Fibroblast of lung (primary cell): ENCODE data around the gene TMEM132C.

ENCODE experiments used
- CTCF ChIP-seq, 2 donors: IDR thresholded peaks in 1 of 2; conservative IDR thresholded peaks in 1 of 2; 1 replicate in 1 of 2; 2 replicates in 1 of 2; pipeline ENCODE4 v1.5.1; 2011 to 2012; ENCODE audit warnings: low read length in 2 of 2, control low read depth in 1 of 2, inconsistent platforms in 1 of 2, low read depth in 1 of 2, mild to moderate bottlenecking in 1 of 2
- EZH2 ChIP-seq: IDR thresholded peaks from 2 replicates; pipeline ENCODE4 v1.5.1; 2012; ENCODE audit warnings: low read length, control low read depth, mild to moderate bottlenecking; ENCODE audit errors: missing control alignments

- no peak for TF ChIP-seq CTCF (conservative IDR thresholded peaks at IDR 0.05 in 1 of 2, IDR thresholded peaks at IDR 0.05 in 1 of 2; ENCODE audit: low read depth in 1 of 2, low read length in 2 of 2)
- TF ChIP-seq EZH2: no peak
Observed at GRCh38 chr12:128639089-128639488, 372.1 kb downstream of the TMEM132C start.
